ENCODE data around the gene CXorf58.

DNA sequence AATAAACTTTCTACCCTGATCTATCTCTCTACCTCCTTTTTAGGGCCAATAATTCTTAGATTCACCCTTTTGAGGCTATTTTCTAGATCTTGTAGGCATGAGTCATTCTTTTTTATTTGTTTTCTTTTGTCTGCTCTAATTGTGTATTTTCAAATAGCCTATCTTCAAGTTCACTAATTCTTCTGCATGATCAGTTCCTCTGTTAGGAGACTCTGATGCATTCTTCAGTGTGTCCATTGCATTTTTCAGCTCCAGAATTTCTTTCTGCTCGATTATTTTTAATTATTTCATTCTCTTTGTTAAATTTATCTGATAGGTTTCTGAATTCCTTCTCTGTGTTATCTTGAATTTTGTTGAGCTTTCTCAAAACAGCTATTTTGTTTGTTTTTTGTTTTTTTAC is 11.3 kb downstream of the CXorf58 start:
- TF ChIP-seq ZNF384 (IDR thresholded peaks at IDR 0.05) (no peak), SUZ12 (IDR thresholded peaks at IDR 0.05) (no peak), BHLHE40 (IDR thresholded peaks at IDR 0.05; ENCODE audit: borderline replicate concordance) (no peak), ARNT (IDR thresholded peaks at IDR 0.05) (no peak), FOXM1 (IDR thresholded peaks at IDR 0.05; ENCODE audit: borderline replicate concordance) (no peak), ELF4 (IDR thresholded peaks at IDR 0.05) (no peak), FOXA1 (IDR thresholded peaks at IDR 0.05) (no peak), SP1 (IDR thresholded peaks at IDR 0.05) (no peak), L3MBTL2 (conservative IDR thresholded peaks at IDR 0.05) (no peak), LEF1 (IDR thresholded peaks at IDR 0.05; ENCODE audit: borderline replicate concordance) (no peak), NFRKB (IDR thresholded peaks at IDR 0.05) (no peak)
- TF ChIP-seq, protein P1, sequence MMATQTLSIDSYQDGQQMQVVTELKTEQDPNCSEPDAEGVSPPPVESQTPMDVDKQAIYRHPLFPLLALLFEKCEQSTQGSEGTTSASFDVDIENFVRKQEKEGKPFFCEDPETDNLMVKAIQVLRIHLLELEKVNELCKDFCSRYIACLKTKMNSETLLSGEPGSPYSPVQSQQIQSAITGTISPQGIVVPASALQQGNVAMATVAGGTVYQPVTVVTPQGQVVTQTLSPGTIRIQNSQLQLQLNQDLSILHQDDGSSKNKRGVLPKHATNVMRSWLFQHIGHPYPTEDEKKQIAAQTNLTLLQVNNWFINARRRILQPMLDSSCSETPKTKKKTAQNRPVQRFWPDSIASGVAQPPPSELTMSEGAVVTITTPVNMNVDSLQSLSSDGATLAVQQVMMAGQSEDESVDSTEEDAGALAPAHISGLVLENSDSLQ (IDR thresholded peaks at IDR 0.05), result no peak
